K562 (cell line): ENCODE measurements around the gene CARD8. TPM values are rescaled to one million over a fixed set of nuclear protein-coding genes. Genes with fewer than 3 reads are reported as not detected.
A peak's percentile ranks its signal among the peaks of the same experiment; 100 is the strongest.

Experiments used
- ERF ChIP-seq: fragments of 450-650 bp; formaldehyde crosslinking; IDR thresholded peaks from 2 replicates; pipeline ENCODE4 v1.4.0; 2020; ENCODE audit warnings: mild to moderate bottlenecking, mixed read lengths
- EWSR1 ChIP-seq: fragments of 450-650 bp; IDR thresholded peaks from 2 replicates; pipeline ENCODE4 v1.6.1; 2018; ENCODE audit warnings: borderline replicate concordance, mild to moderate bottlenecking, low read depth, moderate library complexity; ENCODE audit not compliant: partially characterized antibody
- HDAC8 ChIP-seq: fragments of 450-650 bp; IDR thresholded peaks from 2 replicates; pipeline ENCODE4 v1.6.1; 2016; ENCODE audit warnings: mild to moderate bottlenecking, missing genetic modification characterization, moderate library complexity, missing compliant biosample characterization
- JUN ChIP-seq, 2 experiments: sonication (generic) in 1 of 2; formaldehyde crosslinking in 1 of 2; IDR thresholded peaks; 2 replicates each; pipeline versions ENCODE4 v1.6.1 to v1.8.0; 2012 to 2022; ENCODE audit warnings: borderline replicate concordance in 2 of 2, mild to moderate bottlenecking in 2 of 2, improper control_type of control experiment in 1 of 2, low read depth in 1 of 2, low read length in 1 of 2, missing genetic modification reagents in 1 of 2
- MGA ChIP-seq: fragments of 450-650 bp; IDR thresholded peaks from 2 replicates; pipeline ENCODE4 v1.6.1; 2016; ENCODE audit warnings: mild to moderate bottlenecking, moderate library complexity
- NCOA4 ChIP-seq: fragments of 450-650 bp; IDR thresholded peaks from 2 replicates; pipeline ENCODE4 v1.6.1; 2018; ENCODE audit warnings: mild to moderate bottlenecking; ENCODE audit not compliant: partially characterized antibody
- NFE2 ChIP-seq: IDR thresholded peaks from 2 replicates; pipeline ENCODE4 v1.6.1; 2014; ENCODE audit warnings: antibody characterized with exemption, low read depth
- PCBP1 ChIP-seq: fragments of 200-400 bp; formaldehyde crosslinking; IDR thresholded peaks from 2 replicates; pipeline ENCODE4 v1.6.1; 2018; ENCODE audit warnings: mild to moderate bottlenecking, low read depth, low read length; ENCODE audit not compliant: poor library complexity, severe bottlenecking
- PHF21A ChIP-seq: fragments of 450-650 bp; IDR thresholded peaks from 2 replicates; pipeline ENCODE4 v1.6.1; 2017; ENCODE audit warnings: low read depth, borderline replicate concordance
- RBM39 ChIP-seq: fragments of 200-400 bp; formaldehyde crosslinking; optimal IDR thresholded peaks from 2 replicates; pipeline ENCODE3; 2018; ENCODE audit warnings: low read depth, low read length
- RHOXF2B ChIP-seq: fragments of 250-450 bp; sonication (Bioruptor Pico); conservative IDR thresholded peaks from 2 replicates; pipeline ENCODE4 v1.5.1; 2021
- TAF1 ChIP-seq: IDR thresholded peaks from 2 replicates; pipeline ENCODE4 v1.6.1; 2011; ENCODE audit warnings: mild to moderate bottlenecking, low read length, moderate library complexity; ENCODE audit not compliant: insufficient read depth, control insufficient read depth, severe bottlenecking; ENCODE audit errors: extremely low read depth
- U2AF1 ChIP-seq: fragments of 200-400 bp; formaldehyde crosslinking; optimal IDR thresholded peaks from 2 replicates; pipeline ENCODE3; 2017; ENCODE audit warnings: mild to moderate bottlenecking, low read depth, low read length, moderate library complexity
- ZKSCAN3 ChIP-seq: fragments of 250-450 bp; sonication (Bioruptor Pico); IDR thresholded peaks from 2 replicates; pipeline ENCODE4 v1.4.0; 2020
- polyA plus RNA-seq, 8 experiments: library from polyadenylated mRNA; depleted of rRNA in 4 of 8; stranded (reverse) in 5 of 8; unstranded in 3 of 8; fragments of >200 nt; fragmentation: Nextera tagmentation in 2 of 8; fragmentation: Illumina TruSeq in 1 of 8; extraction: Ambion mirVana in 2 of 8; extraction: Trizol in 1 of 8; gene quantifications; 2 replicates each; pipeline versions ENCODE4 v1.2.1 to v1.2.3, GENCODE V29; 2011 to 2014; ENCODE audit warnings: inconsistent platforms in 1 of 8, missing spikeins in 1 of 8
- total RNA-seq, 7 experiments: library from RNA; depleted of rRNA in 6 of 7; stranded (reverse); fragments of >200 nt in 6 of 7; fragmentation: Illumina TruSeq in 2 of 7; extraction: Trizol in 2 of 7; gene quantifications; 2 replicates each; pipeline versions ENCODE4 v1.2.1 to v1.2.3, GENCODE V29; 2011 to 2021; ENCODE audit warnings: low replicate concordance in 1 of 7

CARD8 gene
- total and polyA plus RNA-seq, 9 of the 15 experiments (the other 6 are each of a cell fraction or from before 2014, with no cell fraction given) = 11.5 to 26.4 (median 20.8) TPM

- peak; percentile 80 for TF ChIP-seq MGA
- TF ChIP-seq RHOXF2B (CRISPR knock-in tag) = no peak
- TF ChIP-seq ZKSCAN3 (CRISPR knock-in tag) = no peak
- TF ChIP-seq PHF21A = no peak
- TF ChIP-seq HDAC8 (tag) = no peak
- TF ChIP-seq NFE2 = no peak
- TF ChIP-seq NCOA4 = no peak
- no peak for TF ChIP-seq PCBP1
- no peak for TF ChIP-seq EWSR1
- no peak for TF ChIP-seq RBM39
- peak; percentile 94; the same call in 1 of the 2 replicates for TF ChIP-seq ERF
- no peak; the same call in 1 of the 2 replicates for TF ChIP-seq JUN (IDR thresholded peaks at IDR 0.05; ENCODE audit: borderline replicate concordance, low read depth, low read length)
- no peak; the same call in 1 of the 2 replicates for TF ChIP-seq JUN (CRISPR knock-in tag; IDR thresholded peaks at IDR 0.05; ENCODE audit: borderline replicate concordance)
- peak; percentile 91 for TF ChIP-seq TAF1
- TF ChIP-seq U2AF1 = no peak
Observed at GRCh38 chr19:48203794-48204628, 51.7 kb downstream of the CARD8 start (continued).
